ENCODE data around the gene TOMM40. TPM values are rescaled to one million over a fixed set of nuclear protein-coding genes. Genes with fewer than 3 reads are reported as not detected.
"Not testable (repeated sequence)": the region's sequence is repeated elsewhere in the genome, so short reads cannot be mapped to it uniquely, and the experiment has no call there.

TOMM40 gene
- total RNA-seq, 1 donor from 2014 or later, result 29.1 TPM

DNA sequence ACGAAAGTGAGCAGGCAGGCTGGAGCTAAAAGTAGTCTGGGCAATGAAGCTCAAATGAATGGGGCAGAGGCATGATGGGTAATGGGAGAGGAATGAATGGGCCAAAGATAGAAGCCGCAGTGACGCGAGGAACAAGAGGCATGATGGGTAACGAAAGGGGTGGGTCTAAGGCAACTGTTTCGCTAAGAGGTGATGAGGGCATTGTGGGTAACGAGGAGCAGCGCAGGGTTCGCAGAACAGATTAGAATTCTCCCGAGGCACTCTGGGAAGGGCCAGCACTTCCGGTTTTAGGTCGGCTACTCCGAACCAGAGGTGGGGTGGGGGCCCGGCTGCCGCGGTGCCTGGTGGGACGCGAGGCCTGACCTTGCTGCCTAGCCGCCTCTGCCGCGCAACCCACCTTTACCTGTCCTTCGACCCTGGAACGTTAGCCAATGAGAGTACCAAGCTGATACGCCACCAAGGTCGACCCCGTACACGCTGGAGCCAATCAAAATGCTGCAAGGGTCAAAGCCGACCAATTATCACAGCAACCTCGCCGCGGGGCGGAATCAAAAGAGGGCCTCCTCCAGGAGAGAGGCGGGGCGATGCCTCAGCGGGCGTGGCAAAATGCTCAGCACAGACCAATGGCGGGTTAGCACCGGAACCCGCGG lies 563 bp upstream of the TOMM40 start:
- DNase-seq (ENCODE audit: low spot score), result no peak
- ATAC-seq, result peak; percentile 97
- intact Hi-C loops (cut with DNase I), result no loop called here

DNA sequence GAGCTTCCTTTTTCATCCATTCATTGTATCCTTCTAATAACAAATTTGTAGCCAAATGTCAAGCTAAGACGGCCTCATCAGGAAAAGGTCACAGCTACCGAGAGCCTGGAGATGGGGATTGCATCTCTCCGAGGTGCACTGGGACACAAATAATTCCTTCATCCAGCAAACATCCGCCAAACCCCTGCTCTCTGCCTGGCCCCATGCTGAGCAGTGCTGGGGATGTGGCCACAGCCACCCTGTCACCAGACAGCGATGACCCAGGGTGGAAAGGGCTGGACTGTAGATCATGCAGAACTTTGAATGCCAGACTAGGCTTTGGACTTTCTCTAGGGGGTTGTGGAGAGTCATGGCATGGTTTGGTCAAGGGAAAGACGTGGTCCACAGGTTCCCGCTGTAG lies 1.9 kb downstream of the TOMM40 start:
- DNase-seq (ENCODE audit: low spot score) (no peak), ATAC-seq (no peak)
- intact Hi-C loops (cut with DNase I), result no loop called here

DNA sequence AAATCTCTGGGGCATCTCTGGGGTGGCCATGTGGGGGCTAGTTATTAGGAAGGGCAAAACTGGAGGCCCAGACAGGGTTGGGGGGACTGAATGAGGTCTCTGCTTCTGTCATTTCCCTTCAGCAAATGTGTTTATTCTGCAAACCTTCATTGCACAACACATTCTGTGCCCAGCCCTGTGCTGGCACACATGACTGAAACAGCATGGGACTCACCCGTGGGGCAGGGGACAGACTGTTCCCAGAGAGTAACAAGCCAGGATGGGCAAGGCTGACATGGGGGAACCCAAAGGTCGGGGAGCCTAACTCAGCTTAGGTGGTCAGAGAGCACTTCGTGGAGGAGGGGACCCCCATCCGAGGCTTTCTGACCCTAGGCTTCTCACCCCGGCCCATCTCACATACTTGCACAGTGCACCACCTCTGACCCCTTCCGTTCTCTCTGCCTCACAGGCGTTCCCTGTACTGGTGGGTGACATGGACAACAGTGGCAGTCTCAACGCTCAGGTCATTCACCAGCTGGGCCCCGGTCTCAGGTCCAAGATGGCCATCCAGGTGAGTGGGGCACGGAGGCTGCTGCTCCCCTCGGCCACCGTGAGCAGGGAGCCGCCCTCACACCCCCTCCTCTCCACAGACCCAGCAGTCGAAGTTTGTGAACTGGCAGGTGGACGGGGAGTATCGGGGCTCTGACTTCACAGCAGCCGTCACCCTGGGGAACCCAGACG lies 2.4 kb downstream of the TOMM40 start:
- DNase-seq (ENCODE audit: low spot score), result no peak
- no peak for ATAC-seq
- intact Hi-C loops (cut with DNase I), result no loop called here

DNA sequence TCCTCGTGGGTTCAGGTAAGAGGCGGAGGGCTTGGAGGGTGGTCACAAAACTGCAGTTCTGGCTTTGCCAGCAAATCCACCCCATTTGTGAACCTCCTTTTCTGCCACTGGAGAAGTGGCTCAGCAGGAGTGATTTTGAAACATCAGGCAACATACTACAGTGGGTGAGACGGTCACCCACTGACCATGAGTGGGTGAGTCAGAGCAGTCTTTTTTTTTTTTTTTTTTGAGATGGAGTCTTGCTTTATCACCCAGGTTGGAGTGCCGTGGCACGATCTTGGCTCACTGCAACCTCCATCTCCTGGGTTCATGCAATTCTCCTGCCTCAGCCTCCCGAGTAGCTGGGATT lies 3.0 kb downstream of the TOMM40 start:
- intact Hi-C loops (cut with DNase I), result no loop called here
- DNase-seq (ENCODE audit: low spot score) (no peak), ATAC-seq (no peak)

DNA sequence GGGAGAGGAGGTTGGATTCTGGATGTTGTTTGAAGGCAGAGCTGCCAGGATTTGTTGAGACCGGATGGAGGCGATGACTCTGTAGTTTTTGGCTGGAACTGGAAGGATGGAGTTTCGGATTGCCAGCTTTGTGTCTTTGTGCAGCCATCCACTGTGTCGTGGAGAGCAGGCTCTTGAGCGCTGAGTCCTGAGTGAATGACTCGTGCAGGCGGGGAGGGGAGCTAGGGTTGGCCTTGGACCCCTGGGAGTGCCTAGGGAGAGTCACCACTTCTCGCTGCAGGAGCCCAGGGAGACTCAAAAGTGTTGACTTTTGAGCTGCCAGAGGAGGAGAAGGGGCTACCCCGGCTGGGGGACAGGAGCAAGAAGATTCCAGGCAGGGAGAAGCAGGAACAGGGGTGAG lies 3.9 kb downstream of the TOMM40 start:
- DNase-seq (ENCODE audit: low spot score) (no peak), ATAC-seq (no peak)
- intact Hi-C loops (cut with DNase I), result no loop called here

DNA sequence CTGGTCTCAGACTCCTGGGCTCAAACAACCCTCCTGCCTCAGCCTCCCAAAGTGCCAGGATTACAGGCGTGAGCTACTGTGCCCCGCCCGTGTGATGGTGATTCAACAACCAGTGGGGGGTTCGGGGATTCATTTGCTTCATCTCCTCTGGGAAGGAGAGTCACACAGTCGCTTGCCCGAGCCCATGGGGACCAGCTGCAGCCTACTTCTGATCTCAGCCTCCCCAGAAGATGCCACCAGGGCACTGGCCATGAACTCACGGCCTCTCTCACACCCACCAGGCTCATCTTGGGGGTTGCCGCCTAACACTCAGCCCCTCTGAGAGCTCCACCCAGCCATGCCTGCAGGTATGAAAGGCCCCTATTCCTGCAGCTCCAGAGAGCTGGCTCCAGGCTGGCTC lies 6.8 kb downstream of the TOMM40 start:
- ATAC-seq, result no peak
- intact Hi-C loops (cut with DNase I), result no loop called here

DNA sequence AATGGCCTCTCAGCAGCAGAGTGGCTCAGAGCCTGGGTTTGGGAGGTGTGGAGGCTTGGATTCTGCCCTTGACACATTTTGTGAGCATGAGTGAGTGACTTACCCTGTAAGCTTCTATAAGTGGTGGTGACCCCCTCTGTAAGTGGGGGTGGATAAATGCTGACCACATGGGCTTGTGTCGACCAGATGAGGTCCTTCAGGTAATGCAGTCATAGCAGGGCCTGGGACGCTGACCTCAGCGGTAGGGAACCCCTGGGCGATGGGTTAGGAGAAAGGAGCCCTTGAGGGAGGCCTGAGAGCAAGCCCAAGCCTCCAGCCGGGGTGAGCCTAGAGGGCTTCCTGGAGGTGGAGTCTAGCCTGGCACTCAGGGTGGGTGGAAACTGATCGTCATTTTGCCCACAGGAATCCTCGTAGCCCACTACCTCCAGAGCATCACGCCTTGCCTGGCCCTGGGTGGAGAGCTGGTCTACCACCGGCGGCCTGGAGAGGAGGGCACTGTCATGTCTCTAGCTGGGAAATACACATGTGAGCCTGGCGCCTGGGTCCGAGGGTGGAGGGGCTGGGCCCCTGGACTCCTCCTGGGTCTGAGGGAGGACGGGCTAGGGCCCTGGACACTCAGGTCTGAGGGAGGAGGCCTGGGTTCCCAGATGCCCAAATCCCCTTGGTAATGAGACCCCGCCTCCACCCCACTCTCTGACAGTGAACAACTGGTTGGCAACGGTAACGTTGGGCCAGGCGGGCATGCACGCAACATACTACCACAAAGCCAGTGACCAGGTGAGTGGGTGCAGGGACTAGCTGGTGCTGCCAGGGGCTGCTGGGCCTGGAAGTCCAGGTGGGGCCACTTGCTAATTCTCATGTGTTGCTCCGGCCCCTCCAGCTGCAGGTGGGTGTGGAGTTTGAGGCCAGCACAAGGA lies 9.5 kb downstream of the TOMM40 start:
- ATAC-seq (no peak), DNase-seq (ENCODE audit: low spot score) (no peak)
- intact Hi-C loops (cut with DNase I), result loop anchor here (5.0 kb wide), 1 partner anchor 57 kb away; the partner anchor contains the start of gene CLPTM1

More for the DNA sequence above, 6.8 kb downstream of the TOMM40 start:
- DNase-seq (ENCODE audit: low spot score), result no peak

DNA sequence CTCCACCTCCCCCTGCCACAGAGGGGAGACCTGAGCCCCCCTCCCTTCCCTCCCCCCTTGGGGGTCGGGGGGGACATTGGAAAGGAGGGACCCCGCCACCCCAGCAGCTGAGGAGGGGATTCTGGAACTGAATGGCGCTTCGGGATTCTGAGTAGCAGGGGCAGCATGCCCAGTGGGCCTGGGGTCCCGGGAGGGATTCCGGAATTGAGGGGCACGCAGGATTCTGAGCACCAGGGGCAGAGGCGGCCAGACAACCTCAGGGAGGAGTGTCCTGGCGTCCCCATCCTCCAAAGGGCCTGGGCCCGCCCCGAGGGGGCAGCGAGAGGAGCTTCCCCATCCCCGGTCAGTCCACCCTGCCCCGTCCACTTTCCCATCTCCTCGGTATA lies 12.2 kb downstream of the TOMM40 start:
- ATAC-seq, result peak; percentile 9
- intact Hi-C loops (cut with DNase I), result loop anchor here (5.0 kb wide), 1 partner anchor 54 kb away; the partner anchor contains the start of gene CLPTM1
- DNase-seq (ENCODE audit: low spot score), result no peak

DNA sequence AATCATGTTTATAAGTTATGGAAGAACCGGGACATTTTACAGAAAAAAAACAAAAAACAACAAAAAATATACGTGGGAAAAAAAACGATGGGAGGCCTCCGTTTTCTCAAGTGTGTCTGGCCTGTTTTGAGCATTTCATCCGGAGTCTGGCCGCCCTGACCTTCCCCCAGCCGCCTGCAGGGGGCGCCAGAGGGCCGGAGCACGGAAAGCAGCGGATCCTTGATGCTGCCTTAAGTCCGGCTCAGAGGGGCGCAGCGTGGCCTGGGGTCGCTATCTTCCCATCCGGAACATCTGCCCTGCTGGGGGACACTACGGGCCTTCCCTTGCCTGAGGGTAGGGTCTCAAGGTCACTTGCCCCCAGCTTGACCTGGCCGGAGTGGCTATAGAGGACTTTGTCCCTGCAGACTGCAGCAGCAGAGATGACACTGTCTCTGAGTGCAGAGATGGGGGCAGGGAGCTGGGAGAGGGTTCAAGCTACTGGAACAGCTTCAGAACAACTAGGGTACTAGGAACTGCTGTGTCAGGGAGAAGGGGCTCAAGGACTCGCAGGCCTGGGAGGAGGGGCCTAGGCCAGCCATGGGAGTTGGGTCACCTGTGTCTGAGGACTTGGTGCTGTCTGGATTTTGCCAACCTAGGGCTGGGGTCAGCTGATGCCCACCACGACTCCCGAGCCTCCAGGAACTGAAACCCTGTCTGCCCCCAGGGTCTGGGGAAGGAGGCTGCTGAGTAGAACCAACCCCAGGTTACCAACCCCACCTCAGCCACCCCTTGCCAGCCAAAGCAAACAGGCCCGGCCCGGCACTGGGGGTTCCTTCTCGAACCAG lies 12.8 kb downstream of the TOMM40 start:
- peak; percentile 80 for ATAC-seq
- intact Hi-C loops (cut with DNase I), result loop anchor here (5.0 kb wide), 1 partner anchor 53 kb away; the partner anchor contains the start of gene CLPTM1
- peak; percentile 88 for DNase-seq (ENCODE audit: low spot score)

DNA sequence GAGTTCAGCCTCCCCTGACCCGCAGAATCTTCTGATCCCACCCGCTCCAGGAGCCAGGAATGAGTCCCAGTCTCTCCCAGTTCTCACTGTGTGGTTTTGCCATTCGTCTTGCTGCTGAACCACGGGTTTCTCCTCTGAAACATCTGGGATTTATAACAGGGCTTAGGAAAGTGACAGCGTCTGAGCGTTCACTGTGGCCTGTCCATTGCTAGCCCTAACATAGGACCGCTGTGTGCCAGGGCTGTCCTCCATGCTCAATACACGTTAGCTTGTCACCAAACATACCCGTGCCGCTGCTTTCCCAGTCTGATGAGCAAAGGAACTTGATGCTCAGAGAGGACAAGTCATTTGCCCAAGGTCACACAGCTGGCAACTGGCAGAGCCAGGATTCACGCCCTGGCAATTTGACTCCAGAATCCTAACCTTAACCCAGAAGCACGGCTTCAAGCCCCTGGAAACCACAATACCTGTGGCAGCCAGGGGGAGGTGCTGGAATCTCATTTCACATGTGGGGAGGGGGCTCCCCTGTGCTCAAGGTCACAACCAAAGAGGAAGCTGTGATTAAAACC lies 13.5 kb downstream of the TOMM40 start:
- DNase-seq (ENCODE audit: low spot score), result no peak
- intact Hi-C loops (cut with DNase I), result loop anchor here (5.0 kb wide), 1 partner anchor 53 kb away; the partner anchor contains the start of gene CLPTM1
- ATAC-seq, result peak; percentile 4

DNA sequence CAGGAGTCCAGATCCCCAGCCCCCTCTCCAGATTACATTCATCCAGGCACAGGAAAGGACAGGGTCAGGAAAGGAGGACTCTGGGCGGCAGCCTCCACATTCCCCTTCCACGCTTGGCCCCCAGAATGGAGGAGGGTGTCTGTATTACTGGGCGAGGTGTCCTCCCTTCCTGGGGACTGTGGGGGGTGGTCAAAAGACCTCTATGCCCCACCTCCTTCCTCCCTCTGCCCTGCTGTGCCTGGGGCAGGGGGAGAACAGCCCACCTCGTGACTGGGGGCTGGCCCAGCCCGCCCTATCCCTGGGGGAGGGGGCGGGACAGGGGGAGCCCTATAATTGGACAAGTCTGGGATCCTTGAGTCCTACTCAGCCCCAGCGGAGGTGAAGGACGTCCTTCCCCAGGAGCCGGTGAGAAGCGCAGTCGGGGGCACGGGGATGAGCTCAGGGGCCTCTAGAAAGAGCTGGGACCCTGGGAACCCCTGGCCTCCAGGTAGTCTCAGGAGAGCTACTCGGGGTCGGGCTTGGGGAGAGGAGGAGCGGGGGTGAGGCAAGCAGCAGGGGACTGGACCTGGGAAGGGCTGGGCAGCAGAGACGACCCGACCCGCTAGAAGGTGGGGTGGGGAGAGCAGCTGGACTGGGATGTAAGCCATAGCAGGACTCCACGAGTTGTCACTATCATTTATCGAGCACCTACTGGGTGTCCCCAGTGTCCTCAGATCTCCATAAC lies 14.5 kb downstream of the TOMM40 start, which contains the start of gene APOE:
Gene APOE, plus strand, starts transcription at position 360 of the 724 bp plus-strand sequence. CDS start 829 bp downstream, outside the sequence.
- intact Hi-C loops (cut with DNase I), result no loop called here
- DNase-seq (ENCODE audit: low spot score) (no peak), ATAC-seq (peak; percentile 42)

DNA sequence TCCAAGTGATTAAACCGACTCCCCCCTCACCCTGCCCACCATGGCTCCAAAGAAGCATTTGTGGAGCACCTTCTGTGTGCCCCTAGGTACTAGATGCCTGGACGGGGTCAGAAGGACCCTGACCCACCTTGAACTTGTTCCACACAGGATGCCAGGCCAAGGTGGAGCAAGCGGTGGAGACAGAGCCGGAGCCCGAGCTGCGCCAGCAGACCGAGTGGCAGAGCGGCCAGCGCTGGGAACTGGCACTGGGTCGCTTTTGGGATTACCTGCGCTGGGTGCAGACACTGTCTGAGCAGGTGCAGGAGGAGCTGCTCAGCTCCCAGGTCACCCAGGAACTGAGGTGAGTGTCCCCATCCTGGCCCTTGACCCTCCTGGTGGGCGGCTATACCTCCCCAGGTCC lies 16.6 kb downstream of the TOMM40 start:
- ATAC-seq (no peak), DNase-seq (ENCODE audit: low spot score) (no peak)
- intact Hi-C loops (cut with DNase I), result no loop called here

DNA sequence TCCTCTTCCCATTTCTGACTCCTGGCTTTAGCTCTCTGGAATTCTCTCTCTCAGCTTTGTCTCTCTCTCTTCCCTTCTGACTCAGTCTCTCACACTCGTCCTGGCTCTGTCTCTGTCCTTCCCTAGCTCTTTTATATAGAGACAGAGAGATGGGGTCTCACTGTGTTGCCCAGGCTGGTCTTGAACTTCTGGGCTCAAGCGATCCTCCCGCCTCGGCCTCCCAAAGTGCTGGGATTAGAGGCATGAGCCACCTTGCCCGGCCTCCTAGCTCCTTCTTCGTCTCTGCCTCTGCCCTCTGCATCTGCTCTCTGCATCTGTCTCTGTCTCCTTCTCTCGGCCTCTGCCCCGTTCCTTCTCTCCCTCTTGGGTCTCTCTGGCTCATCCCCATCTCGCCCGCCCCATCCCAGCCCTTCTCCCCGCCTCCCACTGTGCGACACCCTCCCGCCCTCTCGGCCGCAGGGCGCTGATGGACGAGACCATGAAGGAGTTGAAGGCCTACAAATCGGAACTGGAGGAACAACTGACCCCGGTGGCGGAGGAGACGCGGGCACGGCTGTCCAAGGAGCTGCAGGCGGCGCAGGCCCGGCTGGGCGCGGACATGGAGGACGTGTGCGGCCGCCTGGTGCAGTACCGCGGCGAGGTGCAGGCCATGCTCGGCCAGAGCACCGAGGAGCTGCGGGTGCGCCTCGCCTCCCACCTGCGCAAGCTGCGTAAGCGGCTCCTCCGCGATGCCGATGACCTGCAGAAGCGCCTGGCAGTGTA lies 17.2 kb downstream of the TOMM40 start:
- no peak for ATAC-seq
- DNase-seq (ENCODE audit: low spot score), result no peak
- intact Hi-C loops (cut with DNase I), result no loop called here

DNA sequence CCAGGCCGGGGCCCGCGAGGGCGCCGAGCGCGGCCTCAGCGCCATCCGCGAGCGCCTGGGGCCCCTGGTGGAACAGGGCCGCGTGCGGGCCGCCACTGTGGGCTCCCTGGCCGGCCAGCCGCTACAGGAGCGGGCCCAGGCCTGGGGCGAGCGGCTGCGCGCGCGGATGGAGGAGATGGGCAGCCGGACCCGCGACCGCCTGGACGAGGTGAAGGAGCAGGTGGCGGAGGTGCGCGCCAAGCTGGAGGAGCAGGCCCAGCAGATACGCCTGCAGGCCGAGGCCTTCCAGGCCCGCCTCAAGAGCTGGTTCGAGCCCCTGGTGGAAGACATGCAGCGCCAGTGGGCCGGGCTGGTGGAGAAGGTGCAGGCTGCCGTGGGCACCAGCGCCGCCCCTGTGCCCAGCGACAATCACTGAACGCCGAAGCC lies 17.8 kb downstream of the TOMM40 start:
- ATAC-seq (no peak), DNase-seq (ENCODE audit: low spot score) (no peak)
- intact Hi-C loops (cut with DNase I), result no loop called here

DNA sequence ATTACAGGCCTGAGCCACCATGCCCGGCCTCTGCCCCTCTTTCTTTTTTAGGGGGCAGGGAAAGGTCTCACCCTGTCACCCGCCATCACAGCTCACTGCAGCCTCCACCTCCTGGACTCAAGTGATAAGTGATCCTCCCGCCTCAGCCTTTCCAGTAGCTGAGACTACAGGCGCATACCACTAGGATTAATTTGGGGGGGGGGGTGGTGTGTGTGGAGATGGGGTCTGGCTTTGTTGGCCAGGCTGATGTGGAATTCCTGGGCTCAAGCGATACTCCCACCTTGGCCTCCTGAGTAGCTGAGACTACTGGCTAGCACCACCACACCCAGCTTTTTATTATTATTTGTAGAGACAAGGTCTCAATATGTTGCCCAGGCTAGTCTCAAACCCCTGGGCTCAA lies 18.7 kb downstream of the TOMM40 start:
- ATAC-seq, result no peak
- intact Hi-C loops (cut with DNase I), result no loop called here
- no peak for DNase-seq (ENCODE audit: low spot score)

DNA sequence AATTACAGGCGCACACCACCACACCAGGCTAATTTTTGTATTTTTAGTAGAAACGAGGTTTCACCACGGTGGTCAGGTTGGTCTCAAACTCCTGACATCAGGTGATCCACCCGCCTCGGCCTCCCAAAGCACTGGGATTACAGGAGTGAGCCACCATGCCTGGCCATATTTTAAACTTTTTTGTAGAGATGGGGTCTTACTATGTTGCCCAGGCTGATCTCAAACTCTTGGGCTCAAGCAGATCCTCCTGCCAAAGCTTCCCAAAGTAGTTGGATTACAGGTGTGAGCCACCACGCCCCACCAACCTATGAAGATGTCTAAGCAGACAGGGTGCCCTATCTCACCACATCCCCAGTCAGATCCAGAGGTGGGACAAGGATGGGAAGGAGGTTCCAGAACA lies 20.8 kb downstream of the TOMM40 start:
- intact Hi-C loops (cut with DNase I); DNase-seq (ENCODE audit: low spot score); ATAC-seq: not testable (repeated sequence)

DNA sequence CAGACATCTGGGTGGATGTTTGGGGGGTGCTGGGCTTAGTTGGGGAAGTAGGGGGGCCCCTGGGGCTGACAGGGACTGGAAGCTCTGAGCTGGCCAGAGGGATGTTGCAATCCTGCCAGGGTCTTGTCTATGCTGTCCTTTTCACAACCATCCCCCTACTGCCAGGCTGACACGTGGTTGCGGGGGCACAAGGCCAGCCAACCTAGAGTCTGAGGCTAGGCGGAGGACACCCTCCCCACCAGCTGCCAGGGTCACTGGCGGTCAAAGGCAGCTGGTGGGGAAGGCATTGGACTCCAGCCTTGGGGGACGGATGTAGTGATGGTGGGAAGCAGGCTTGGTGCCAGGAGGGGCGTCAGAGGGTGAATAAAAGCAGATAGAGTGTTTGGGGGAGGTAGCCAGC lies 21.8 kb downstream of the TOMM40 start:
- DNase-seq (ENCODE audit: low spot score), result peak; percentile 72
- ATAC-seq, result peak; percentile 53
- intact Hi-C loops (cut with DNase I), result no loop called here

Measured in sciatic nerve (tissue), 2 donors.